ENCODE results near the gene KNSTRN. TPM values are rescaled to one million over a fixed set of nuclear protein-coding genes. Genes with fewer than 3 reads are reported as not detected.
A peak's percentile ranks its signal among the peaks of the same experiment; 100 is the strongest.

KNSTRN gene
- total and polyA plus RNA-seq, 2 of the 13 experiments (the other 11 are each of a cell fraction or from before 2014, with no cell fraction given) = 20.3 to 62.3 TPM

DNA sequence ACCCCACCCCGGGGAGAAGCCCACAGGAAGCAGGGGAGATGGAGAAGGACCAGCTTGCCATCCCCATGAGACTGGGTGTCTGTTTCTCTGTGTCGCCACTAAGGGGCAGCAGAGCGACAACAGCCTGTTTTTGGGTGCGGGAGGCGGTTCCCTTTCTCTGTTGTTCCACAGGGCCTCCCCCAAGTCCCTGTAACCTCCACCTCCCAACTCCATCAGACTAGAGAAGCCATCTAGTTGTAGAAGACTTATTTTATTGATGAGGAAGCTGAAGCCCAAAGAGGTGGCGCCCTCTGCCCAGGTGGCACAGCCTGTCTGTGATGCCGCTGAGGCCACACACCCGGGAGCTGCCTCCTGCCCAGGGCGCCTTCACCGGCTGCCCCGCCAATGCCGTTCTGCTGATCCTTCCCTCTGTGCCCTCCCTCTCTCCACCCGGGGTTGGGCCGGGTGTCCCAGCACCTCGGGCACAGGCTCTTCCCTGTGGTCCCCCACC is 37.8 kb upstream of the KNSTRN start (continued):
- TF ChIP-seq, protein P1, sequence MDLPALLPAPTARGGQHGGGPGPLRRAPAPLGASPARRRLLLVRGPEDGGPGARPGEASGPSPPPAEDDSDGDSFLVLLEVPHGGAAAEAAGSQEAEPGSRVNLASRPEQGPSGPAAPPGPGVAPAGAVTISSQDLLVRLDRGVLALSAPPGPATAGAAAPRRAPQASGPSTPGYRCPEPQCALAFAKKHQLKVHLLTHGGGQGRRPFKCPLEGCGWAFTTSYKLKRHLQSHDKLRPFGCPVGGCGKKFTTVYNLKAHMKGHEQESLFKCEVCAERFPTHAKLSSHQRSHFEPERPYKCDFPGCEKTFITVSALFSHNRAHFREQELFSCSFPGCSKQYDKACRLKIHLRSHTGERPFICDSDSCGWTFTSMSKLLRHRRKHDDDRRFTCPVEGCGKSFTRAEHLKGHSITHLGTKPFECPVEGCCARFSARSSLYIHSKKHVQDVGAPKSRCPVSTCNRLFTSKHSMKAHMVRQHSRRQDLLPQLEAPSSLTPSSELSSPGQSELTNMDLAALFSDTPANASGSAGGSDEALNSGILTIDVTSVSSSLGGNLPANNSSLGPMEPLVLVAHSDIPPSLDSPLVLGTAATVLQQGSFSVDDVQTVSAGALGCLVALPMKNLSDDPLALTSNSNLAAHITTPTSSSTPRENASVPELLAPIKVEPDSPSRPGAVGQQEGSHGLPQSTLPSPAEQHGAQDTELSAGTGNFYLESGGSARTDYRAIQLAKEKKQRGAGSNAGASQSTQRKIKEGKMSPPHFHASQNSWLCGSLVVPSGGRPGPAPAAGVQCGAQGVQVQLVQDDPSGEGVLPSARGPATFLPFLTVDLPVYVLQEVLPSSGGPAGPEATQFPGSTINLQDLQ (CRISPR knock-in tag; IDR thresholded peaks at IDR 0.05) = no peak
- TF ChIP-seq HMGXB4 (CRISPR knock-in tag; IDR thresholded peaks at IDR 0.05; ENCODE audit: borderline replicate concordance in 1 of 2, low read depth in 1 of 2) = no peak
- TF ChIP-seq POLR2AphosphoS5 (IDR thresholded peaks at IDR 0.05; ENCODE audit: low read depth, low read length) = no peak
- peak; percentile 71 for TF ChIP-seq STAG1 (CRISPR knock-in tag; IDR thresholded peaks at IDR 0.05)
- TF ChIP-seq, protein P2, sequence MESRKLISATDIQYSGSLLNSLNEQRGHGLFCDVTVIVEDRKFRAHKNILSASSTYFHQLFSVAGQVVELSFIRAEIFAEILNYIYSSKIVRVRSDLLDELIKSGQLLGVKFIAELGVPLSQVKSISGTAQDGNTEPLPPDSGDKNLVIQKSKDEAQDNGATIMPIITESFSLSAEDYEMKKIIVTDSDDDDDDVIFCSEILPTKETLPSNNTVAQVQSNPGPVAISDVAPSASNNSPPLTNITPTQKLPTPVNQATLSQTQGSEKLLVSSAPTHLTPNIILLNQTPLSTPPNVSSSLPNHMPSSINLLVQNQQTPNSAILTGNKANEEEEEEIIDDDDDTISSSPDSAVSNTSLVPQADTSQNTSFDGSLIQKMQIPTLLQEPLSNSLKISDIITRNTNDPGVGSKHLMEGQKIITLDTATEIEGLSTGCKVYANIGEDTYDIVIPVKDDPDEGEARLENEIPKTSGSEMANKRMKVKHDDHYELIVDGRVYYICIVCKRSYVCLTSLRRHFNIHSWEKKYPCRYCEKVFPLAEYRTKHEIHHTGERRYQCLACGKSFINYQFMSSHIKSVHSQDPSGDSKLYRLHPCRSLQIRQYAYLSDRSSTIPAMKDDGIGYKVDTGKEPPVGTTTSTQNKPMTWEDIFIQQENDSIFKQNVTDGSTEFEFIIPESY (CRISPR knock-in tag; IDR thresholded peaks at IDR 0.05) = 0 out of 2 replicates have a peak, but pooled peaks have one; percentile 8
